Peyer's patch (tissue), 4 donors: ENCODE data around the gene MRPL3. TPM values are rescaled to one million over a fixed set of nuclear protein-coding genes. Genes with fewer than 3 reads are reported as not detected.

Experiments
- DNase-seq, 3 donors: peaks; one replicate each; pipeline ENCODE4 v3.0.0-alpha.2; 2017 to 2019
- H3K27ac ChIP-seq, 4 donors: fragments of 200-600 bp; sonication (generic); one replicate each; pipeline ENCODE4 v1.5.1; 2016 to 2019
- H3K27me3 ChIP-seq, 2 donors: fragments of 200-600 bp; sonication (generic); one replicate each; pipeline ENCODE4 v1.5.1; 2019
- H3K36me3 ChIP-seq, 3 donors: fragments of 200-600 bp; sonication (generic); one replicate each; pipeline ENCODE4 v1.5.1; 2016 to 2019
- H3K4me1 ChIP-seq, 4 donors: fragments of 200-600 bp; sonication (generic); one replicate each; pipeline ENCODE4 v1.5.1; 2016 to 2019
- H3K4me3 ChIP-seq, 4 donors: fragments of 200-600 bp; sonication (generic); 1 replicate in 3 of 4; 2 replicates in 1 of 4; pipeline ENCODE4 v1.5.1; 2016 to 2019; ENCODE audit warnings: mild to moderate bottlenecking in 1 of 4
- H3K9me3 ChIP-seq, 4 donors: fragments of 200-600 bp; sonication (generic); one replicate each; pipeline ENCODE4 v1.5.1; 2016 to 2019; ENCODE audit warnings: mild to moderate bottlenecking in 1 of 4
- CTCF ChIP-seq, 6 experiments: fragments of 450-650 bp in 4 of 6; fragments of 200-600 bp in 2 of 6; sonication (generic) in 1 of 6; IDR thresholded peaks; one replicate each; pipeline ENCODE4 v1.5.1; 2017 to 2019; ENCODE audit warnings: antibody characterized with exemption in 6 of 6, mild to moderate bottlenecking in 3 of 6, moderate library complexity in 1 of 6
- POLR2A ChIP-seq, 2 donors: fragments of 450-650 bp; IDR thresholded peaks; one replicate each; pipeline ENCODE4 v1.5.1; 2017; ENCODE audit warnings: antibody characterized with exemption in 2 of 2, mild to moderate bottlenecking in 2 of 2, moderate library complexity in 2 of 2
- total RNA-seq, 4 donors: library from RNA; depleted of rRNA; stranded (reverse); fragments of >200 nt; gene quantifications; one replicate each; pipeline ENCODE4 v1.1.0, GENCODE V29; 2016

MRPL3 gene
- total RNA-seq, 4 donors from 2014 or later, result 55.9 to 69.5 (median 64.8) TPM

GRCh38 chr3:131454501-131454900 is 48.3 kb downstream of the MRPL3 start:
- peaks cover 0 to 4% (median 0%) of the 10 kb centered on the region in 3 donors for H3K36me3 ChIP-seq
- H3K4me3 ChIP-seq, result no peak overlapping the region
- no peaks in the 10 kb centered on the region for H3K4me1 ChIP-seq
- TF ChIP-seq CTCF (IDR thresholded peaks at IDR 0.05), result no peak
- TF ChIP-seq POLR2A (IDR thresholded peaks at IDR 0.05), result no peak
- no peaks in the 10 kb centered on the region for H3K9me3 ChIP-seq
- DNase-seq, result no peak
- H3K27me3 ChIP-seq, result no peaks in the 10 kb centered on the region
- H3K27ac ChIP-seq, result no peak overlapping the region

- TF ChIP-seq CTCF (IDR thresholded peaks at IDR 0.05) (no peak), POLR2A (IDR thresholded peaks at IDR 0.05) (no peak)
- no peak overlapping the region for H3K27ac ChIP-seq
- no peaks in the 10 kb centered on the region for H3K4me1 ChIP-seq
- no peak for DNase-seq
- no peaks in the 10 kb centered on the region for H3K36me3 ChIP-seq
- H3K27me3 ChIP-seq, result no peaks in the 10 kb centered on the region
- H3K9me3 ChIP-seq, result no peaks in the 10 kb centered on the region
- no peak overlapping the region for H3K4me3 ChIP-seq
Measured at GRCh38 chr3:131453533-131453932, 49.2 kb downstream of the MRPL3 start.

- H3K27me3 ChIP-seq, result no peaks in the 10 kb centered on the region
Measured at GRCh38 chr3:131447349-131447748, 55.4 kb downstream of the MRPL3 start.

GRCh38 chr3:131444180-131444579 is 58.6 kb downstream of the MRPL3 start:
- Histone ChIP-seq H3K9me3 (peaks cover 0 to 4% (median 0%) of the 10 kb centered on the region in 4 donors), H3K27me3 (no peaks in the 10 kb centered on the region), H3K36me3 (no peaks in the 10 kb centered on the region), H3K4me1 (no peaks in the 10 kb centered on the region), H3K27ac (no peak overlapping the region), H3K4me3 (no peak overlapping the region)
- TF ChIP-seq CTCF (IDR thresholded peaks at IDR 0.05) (no peak), POLR2A (IDR thresholded peaks at IDR 0.05) (no peak)
- no peak for DNase-seq

More at GRCh38 chr3:131447349-131447748, 55.4 kb downstream of the MRPL3 start:
- DNase-seq, result no peak
- Histone ChIP-seq H3K4me3 (no peak overlapping the region), H3K4me1 (no peaks in the 10 kb centered on the region), H3K36me3 (no peaks in the 10 kb centered on the region), H3K9me3 (peaks cover 0 to 4% (median 0%) of the 10 kb centered on the region in 4 donors), H3K27ac (no peak overlapping the region)
- TF ChIP-seq CTCF (IDR thresholded peaks at IDR 0.05), result no peak
- TF ChIP-seq POLR2A (IDR thresholded peaks at IDR 0.05), result no peak

GRCh38 chr3:131439084-131439483 is 63.7 kb downstream of the MRPL3 start:
- Histone ChIP-seq H3K9me3 (no peaks in the 10 kb centered on the region), H3K27ac (no peak overlapping the region), H3K4me3 (no peak overlapping the region), H3K4me1 (no peaks in the 10 kb centered on the region), H3K36me3 (no peaks in the 10 kb centered on the region), H3K27me3 (no peaks in the 10 kb centered on the region)
- no peak for DNase-seq
- TF ChIP-seq POLR2A (IDR thresholded peaks at IDR 0.05) (no peak), CTCF (IDR thresholded peaks at IDR 0.05) (no peak)

GRCh38 chr3:131435000-131435399 is 67.8 kb downstream of the MRPL3 start:
- Histone ChIP-seq H3K36me3 (no peaks in the 10 kb centered on the region), H3K4me3 (no peak overlapping the region), H3K27me3 (no peaks in the 10 kb centered on the region), H3K27ac (no peak overlapping the region), H3K9me3 (no peaks in the 10 kb centered on the region), H3K4me1 (no peaks in the 10 kb centered on the region)
- no peak for TF ChIP-seq CTCF (IDR thresholded peaks at IDR 0.05)
- no peak for TF ChIP-seq POLR2A (IDR thresholded peaks at IDR 0.05)
- DNase-seq, result no peak
